Measurements from ENCODE around the gene HEPACAM.

GRCh38 chr11:124982043-124982442 lies 46.2 kb upstream of the HEPACAM start:
- no peak for TF ChIP-seq CTCF (IDR thresholded peaks at IDR 0.05)
- no peak for TF ChIP-seq POLR2A (IDR thresholded peaks at IDR 0.05)
- no peak for TF ChIP-seq POLR2AphosphoS5 (IDR thresholded peaks at IDR 0.05)

Measured in upper lobe of left lung (tissue), 4 donors.